ENCODE measurements around the gene PELI3. TPM values are rescaled to one million over a fixed set of nuclear protein-coding genes. Genes with fewer than 3 reads are reported as not detected.

The PELI3 gene
- total and polyA plus RNA-seq, 2 of the 8 experiments (the other 6 are each of a cell fraction or from before 2014, with no cell fraction given), result 5.2 to 7.6 TPM

DNA sequence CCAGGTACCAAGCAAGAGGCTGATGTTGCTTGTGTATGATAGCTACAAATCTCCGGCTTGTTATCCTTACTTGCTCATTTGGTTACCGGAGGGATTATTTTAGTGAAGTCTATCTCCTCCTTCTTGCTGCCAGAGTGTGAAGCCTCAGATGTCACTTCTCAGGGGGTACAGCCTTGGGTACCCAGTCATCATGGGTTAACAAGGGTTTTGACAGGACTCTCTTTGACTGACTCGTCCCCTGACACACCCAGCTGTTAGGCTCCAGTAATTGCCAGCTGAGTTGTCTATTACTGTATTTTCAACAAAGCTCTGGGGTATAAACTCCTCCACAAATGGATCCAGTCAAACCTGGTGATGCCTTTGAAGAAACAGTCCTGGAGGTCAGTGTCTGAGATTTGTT, 11.9 kb upstream of the PELI3 start:
- FAIRE-seq (no peak), DNase-seq (ENCODE audit: low read depth in 1 of 2, low spot score in 2 of 2) (no peak)
- no peak overlapping the region for H3K4me3 ChIP-seq (ENCODE audit: extremely low read depth in 1 of 4, insufficient read depth in 2 of 4, low read depth in 3 of 4, low read length in 4 of 4)
- no peak overlapping the region for H3K14ac ChIP-seq (ENCODE audit: insufficient read length)
- CTCF ChIA-PET (ENCODE audit: partially characterized antibody), result interaction anchor here (1.0 to 2.3 kb wide), 8 partner anchors 10 to 69 kb away, joined by 3 to 8 read pairs (median 5); partner anchors contain the start of gene MRPL11
- H3K23ac ChIP-seq (ENCODE audit: insufficient read length), result no peak overlapping the region
- H3K36me3 ChIP-seq (ENCODE audit: control insufficient read depth in 2 of 4, insufficient read depth in 4 of 4, low read length in 3 of 4), result no peaks in the 10 kb centered on the region
- H2AFZ ChIP-seq (ENCODE audit: low read length), result no peak overlapping the region
- H2AK5ac ChIP-seq (ENCODE audit: low read depth, low read length), result no peak overlapping the region
- H3K27me3 ChIP-seq (replicated peaks in 1 of 4; ENCODE audit: control insufficient read depth in 3 of 4, extremely low read depth in 1 of 4, insufficient read depth in 3 of 4, low read length in 3 of 4), result no peaks in the 10 kb centered on the region; a peak in 1 of 7 replicates
- H2BK15ac ChIP-seq (ENCODE audit: low read length), result no peak overlapping the region
- H3K9ac ChIP-seq (replicated peaks in 1 of 4; ENCODE audit: extremely low read depth in 1 of 4, low read depth in 3 of 4, low read length in 3 of 4), result no peak overlapping the region
- peaks cover 0 to 4% of the 10 kb centered on the region in 2 experiments; a peak in 1 of 4 replicates for H3K9me3 ChIP-seq (ENCODE audit: insufficient read depth in 2 of 2, low read depth in 1 of 2, low read length in 1 of 2)
- no peak overlapping the region for H3K18ac ChIP-seq (ENCODE audit: extremely low read depth, low read length)
- no peak overlapping the region for H3K56ac ChIP-seq (replicated peaks; ENCODE audit: insufficient read length, low read depth, low read length)
- H3K79me2 ChIP-seq (ENCODE audit: control insufficient read depth in 1 of 2, insufficient read depth in 2 of 2, low read length in 2 of 2), result no peaks in the 10 kb centered on the region
- no peak overlapping the region for H2BK12ac ChIP-seq (ENCODE audit: low read depth, low read length)
- no peak overlapping the region for H3K4ac ChIP-seq (replicated peaks; ENCODE audit: insufficient read length, low read depth, low read length)
- H2BK120ac ChIP-seq (replicated peaks; ENCODE audit: low read depth, low read length), result no peak overlapping the region
- H4K5ac ChIP-seq (ENCODE audit: insufficient read length, low read depth, low read length), result no peak overlapping the region
- 91% methylated on average over 3 of the region's 3 CpGs; no CpG with 5 or more reads in 1 of the 2 experiments for WGBS, 2 experiments (ENCODE audit: extremely low coverage in 1 of 2, insufficient coverage in 1 of 2, insufficient read length in 1 of 2, insufficient replicate concordance in 2 of 2, low coverage in 1 of 2, low lambda C conversion rate in 2 of 2, missing lambda C conversion rate in 1 of 2)
- H3K79me1 ChIP-seq (ENCODE audit: low read depth, low read length), result no peaks in the 10 kb centered on the region
- no peak overlapping the region for H3K27ac ChIP-seq (ENCODE audit: low read depth, low read length)
- no peaks in the 10 kb centered on the region for H3K23me2 ChIP-seq (ENCODE audit: low read depth, low read length)
- H4K20me1 ChIP-seq (replicated peaks in 1 of 2; ENCODE audit: control insufficient read depth in 1 of 2, insufficient read depth in 2 of 2, low read length in 2 of 2), result no peaks in the 10 kb centered on the region
- H3K4me1 ChIP-seq (replicated peaks in 1 of 4; ENCODE audit: control insufficient read depth in 3 of 4, insufficient read depth in 4 of 4, low read length in 3 of 4), result no peaks in the 10 kb centered on the region
- H2BK5ac ChIP-seq (ENCODE audit: low read depth, low read length), result no peak overlapping the region
- no peak overlapping the region for H2BK20ac ChIP-seq (ENCODE audit: low read length)
- H4K91ac ChIP-seq (replicated peaks; ENCODE audit: insufficient read length, low read length), result no peak overlapping the region
- H4K8ac ChIP-seq (ENCODE audit: extremely low read depth, insufficient read depth, low read length), result no peak overlapping the region
- POLR2A ChIA-PET (ENCODE audit: partially characterized antibody), result interaction anchor here (0.8 to 1.6 kb wide), 2 partner anchors 11 to 16 kb away, joined by 3 to 6 read pairs; partner anchors contain the start of gene MRPL11
- H3K4me2 ChIP-seq (ENCODE audit: insufficient read depth in 1 of 2, low read depth in 2 of 2, low read length in 2 of 2), result no peak overlapping the region
- TF ChIP-seq GABPA (IDR thresholded peaks at IDR 0.05; ENCODE audit: borderline replicate concordance, insufficient read depth, low read length) (no peak), YY1 (IDR thresholded peaks at IDR 0.05; ENCODE audit: low read depth, low read length) (no peak), SP4 (IDR thresholded peaks at IDR 0.05; ENCODE audit: low read length) (no peak), EZH2 (IDR thresholded peaks at IDR 0.05; ENCODE audit: low read depth, low read length, severe bottlenecking) (no peak), TBP (IDR thresholded peaks at IDR 0.05; ENCODE audit: low read depth, low read length) (no peak), HDAC6 (IDR thresholded peaks at IDR 0.05; ENCODE audit: low read depth, low read length) (no peak), BCL11A (IDR thresholded peaks at IDR 0.05; ENCODE audit: low read depth in 2 of 2, low read length in 2 of 2) (no peak), BRCA1 (IDR thresholded peaks at IDR 0.05; ENCODE audit: low read depth, low read length) (no peak), ZNF274 (IDR thresholded peaks at IDR 0.05; ENCODE audit: borderline replicate concordance, extremely low read depth, low read length) (no peak), EGR1 (IDR thresholded peaks at IDR 0.05; ENCODE audit: borderline replicate concordance, low read depth, low read length) (no peak), SRF (IDR thresholded peaks at IDR 0.05; ENCODE audit: low read depth, low read length) (no peak)
- TF ChIP-seq, protein P1, sequence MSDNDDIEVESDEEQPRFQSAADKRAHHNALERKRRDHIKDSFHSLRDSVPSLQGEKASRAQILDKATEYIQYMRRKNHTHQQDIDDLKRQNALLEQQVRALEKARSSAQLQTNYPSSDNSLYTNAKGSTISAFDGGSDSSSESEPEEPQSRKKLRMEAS (IDR thresholded peaks at IDR 0.05), result no peak
